ENCODE measurements around the gene CHCHD4. TPM values are rescaled to one million over a fixed set of nuclear protein-coding genes. Genes with fewer than 3 reads are reported as not detected.

Gene CHCHD4
- total RNA-seq, 1 donor from 2014 or later, result 9.4 TPM

- H3K4me3 Mint-ChIP-seq (ENCODE audit: unreplicated experiment), result no peak overlapping the region
- H3K27me3 Mint-ChIP-seq (ENCODE audit: unreplicated experiment), result peaks cover 6% of the 10 kb centered on the region
- no peak for TF ChIP-seq CTCF (IDR thresholded peaks at IDR 0.05; ENCODE audit: partially characterized antibody, unreplicated experiment)
- H3K27ac Mint-ChIP-seq (ENCODE audit: unreplicated experiment), result no peak overlapping the region
- DNase-seq, result no peak
- H3K36me3 Mint-ChIP-seq (ENCODE audit: unreplicated experiment), result no peaks in the 10 kb centered on the region
- H3K9me3 Mint-ChIP-seq (ENCODE audit: unreplicated experiment), result peaks cover 2% of the 10 kb centered on the region
- H3K4me1 Mint-ChIP-seq (ENCODE audit: low read depth, unreplicated experiment), result peaks cover 4% of the 10 kb centered on the region
These were observed 22.4 kb upstream of the CHCHD4 start for GRCh38 chr3:14147066-14147435.

GRCh38 chr3:14146381-14147065, 21.9 kb upstream of the CHCHD4 start:
- TF ChIP-seq CTCF (IDR thresholded peaks at IDR 0.05; ENCODE audit: partially characterized antibody, unreplicated experiment), result no peak
- H3K9me3 Mint-ChIP-seq (ENCODE audit: unreplicated experiment), result peaks cover 2% of the 10 kb centered on the region
- DNase-seq, result no peak
- H3K36me3 Mint-ChIP-seq (ENCODE audit: unreplicated experiment), result no peaks in the 10 kb centered on the region
- H3K4me3 Mint-ChIP-seq (ENCODE audit: unreplicated experiment), result no peak overlapping the region
- H3K4me1 Mint-ChIP-seq (ENCODE audit: low read depth, unreplicated experiment), result peaks cover 4% of the 10 kb centered on the region
- H3K27me3 Mint-ChIP-seq (ENCODE audit: unreplicated experiment), result peaks cover 6% of the 10 kb centered on the region
- no peak overlapping the region for H3K27ac Mint-ChIP-seq (ENCODE audit: unreplicated experiment)

- Mint-ChIP-seq H3K27ac (ENCODE audit: unreplicated experiment) (no peak overlapping the region), H3K27me3 (ENCODE audit: unreplicated experiment) (peaks cover 5% of the 10 kb centered on the region), H3K36me3 (ENCODE audit: unreplicated experiment) (no peaks in the 10 kb centered on the region), H3K9me3 (ENCODE audit: unreplicated experiment) (peaks cover under 1% of the 10 kb centered on the region), H3K4me3 (ENCODE audit: unreplicated experiment) (no peak overlapping the region), H3K4me1 (ENCODE audit: low read depth, unreplicated experiment) (peaks cover 4% of the 10 kb centered on the region)
- no peak for TF ChIP-seq CTCF (IDR thresholded peaks at IDR 0.05; ENCODE audit: partially characterized antibody, unreplicated experiment)
- DNase-seq, result no peak
These were observed 21.2 kb upstream of the CHCHD4 start for GRCh38 chr3:14145670-14146380.

GRCh38 chr3:14145236-14145635, 20.6 kb upstream of the CHCHD4 start:
- Mint-ChIP-seq H3K9me3 (ENCODE audit: unreplicated experiment) (no peaks in the 10 kb centered on the region), H3K4me1 (ENCODE audit: low read depth, unreplicated experiment) (peaks cover 4% of the 10 kb centered on the region), H3K27ac (ENCODE audit: unreplicated experiment) (no peak overlapping the region), H3K27me3 (ENCODE audit: unreplicated experiment) (peaks cover 5% of the 10 kb centered on the region), H3K36me3 (ENCODE audit: unreplicated experiment) (no peaks in the 10 kb centered on the region), H3K4me3 (ENCODE audit: unreplicated experiment) (no peak overlapping the region)
- TF ChIP-seq CTCF (IDR thresholded peaks at IDR 0.05; ENCODE audit: partially characterized antibody, unreplicated experiment), result no peak
- DNase-seq, result no peak

- Mint-ChIP-seq H3K27ac (ENCODE audit: unreplicated experiment) (no peak overlapping the region), H3K36me3 (ENCODE audit: unreplicated experiment) (no peaks in the 10 kb centered on the region), H3K4me3 (ENCODE audit: unreplicated experiment) (no peak overlapping the region), H3K27me3 (ENCODE audit: unreplicated experiment) (peaks cover 6% of the 10 kb centered on the region), H3K4me1 (ENCODE audit: low read depth, unreplicated experiment) (peaks cover 5% of the 10 kb centered on the region), H3K9me3 (ENCODE audit: unreplicated experiment) (no peaks in the 10 kb centered on the region)
- no peak for TF ChIP-seq CTCF (IDR thresholded peaks at IDR 0.05; ENCODE audit: partially characterized antibody, unreplicated experiment)
- DNase-seq, result no peak
These were observed 19.9 kb upstream of the CHCHD4 start for GRCh38 chr3:14144423-14145075.

Measured in glutamatergic neuron (in vitro differentiated cells).